ENCODE results near the gene SNX8. TPM values are rescaled to one million over a fixed set of nuclear protein-coding genes. Genes with fewer than 3 reads are reported as not detected.

Gene SNX8
- total RNA-seq, 1 experiment from 2014 or later, result 139 TPM

GRCh38 chr7:2326951-2327350 is 12.7 kb upstream of the SNX8 start:
- TF ChIP-seq TCF7L2 (IDR thresholded peaks at IDR 0.05; ENCODE audit: low read depth, low read length), result no peak
- TF ChIP-seq, protein P1, sequence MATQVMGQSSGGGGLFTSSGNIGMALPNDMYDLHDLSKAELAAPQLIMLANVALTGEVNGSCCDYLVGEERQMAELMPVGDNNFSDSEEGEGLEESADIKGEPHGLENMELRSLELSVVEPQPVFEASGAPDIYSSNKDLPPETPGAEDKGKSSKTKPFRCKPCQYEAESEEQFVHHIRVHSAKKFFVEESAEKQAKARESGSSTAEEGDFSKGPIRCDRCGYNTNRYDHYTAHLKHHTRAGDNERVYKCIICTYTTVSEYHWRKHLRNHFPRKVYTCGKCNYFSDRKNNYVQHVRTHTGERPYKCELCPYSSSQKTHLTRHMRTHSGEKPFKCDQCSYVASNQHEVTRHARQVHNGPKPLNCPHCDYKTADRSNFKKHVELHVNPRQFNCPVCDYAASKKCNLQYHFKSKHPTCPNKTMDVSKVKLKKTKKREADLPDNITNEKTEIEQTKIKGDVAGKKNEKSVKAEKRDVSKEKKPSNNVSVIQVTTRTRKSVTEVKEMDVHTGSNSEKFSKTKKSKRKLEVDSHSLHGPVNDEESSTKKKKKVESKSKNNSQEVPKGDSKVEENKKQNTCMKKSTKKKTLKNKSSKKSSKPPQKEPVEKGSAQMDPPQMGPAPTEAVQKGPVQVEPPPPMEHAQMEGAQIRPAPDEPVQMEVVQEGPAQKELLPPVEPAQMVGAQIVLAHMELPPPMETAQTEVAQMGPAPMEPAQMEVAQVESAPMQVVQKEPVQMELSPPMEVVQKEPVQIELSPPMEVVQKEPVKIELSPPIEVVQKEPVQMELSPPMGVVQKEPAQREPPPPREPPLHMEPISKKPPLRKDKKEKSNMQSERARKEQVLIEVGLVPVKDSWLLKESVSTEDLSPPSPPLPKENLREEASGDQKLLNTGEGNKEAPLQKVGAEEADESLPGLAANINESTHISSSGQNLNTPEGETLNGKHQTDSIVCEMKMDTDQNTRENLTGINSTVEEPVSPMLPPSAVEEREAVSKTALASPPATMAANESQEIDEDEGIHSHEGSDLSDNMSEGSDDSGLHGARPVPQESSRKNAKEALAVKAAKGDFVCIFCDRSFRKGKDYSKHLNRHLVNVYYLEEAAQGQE (IDR thresholded peaks at IDR 0.05; ENCODE audit: insufficient read depth in 1 of 2, low read depth in 2 of 2, low read length in 1 of 2), result no peak
- no peak for TF ChIP-seq SIN3A (IDR thresholded peaks at IDR 0.05; ENCODE audit: borderline replicate concordance, insufficient read depth, low read depth, low read length)
- TF ChIP-seq CTCF (IDR thresholded peaks at IDR 0.05), result no peak
- TF ChIP-seq POLR2AphosphoS5 (IDR thresholded peaks at IDR 0.05; ENCODE audit: low read depth, low read length), result no peak
- no peaks in the 10 kb centered on the region for H3K4me1 ChIP-seq (ENCODE audit: control insufficient read depth, insufficient read depth, low read length)
- no peaks in the 10 kb centered on the region for H3K27me3 ChIP-seq (ENCODE audit: control insufficient read depth, insufficient read depth, low read length)
- DNase-seq (ENCODE audit: low read depth, low spot score), result no peak
- POLR2A ChIA-PET, result interaction anchor here (0.6 kb wide), 1 partner anchor 91 kb away, joined by 4 read pairs; no protein-coding TSS in a partner anchor
- in situ Hi-C loops (cut with HindIII; ENCODE audit: low pct_unique_long_range_greater_than_20kb, low sequenced_read_pairs) (no loop called here), intact Hi-C loops (cut with micrococcal nuclease; ENCODE audit: unreplicated experiment) (no loop called here)
- H3K27ac ChIP-seq (ENCODE audit: low read length), result no peak overlapping the region
- H3K36me3 ChIP-seq (ENCODE audit: control insufficient read depth, insufficient read depth, low read length), result no peaks in the 10 kb centered on the region
- CTCF ChIA-PET, result no interaction called here
- BruUV-seq (replicated peaks), result TSS peak; percentile 78
- H3K9me3 ChIP-seq (ENCODE audit: control insufficient read depth, insufficient read depth, low read depth, low read length), result no peaks in the 10 kb centered on the region
- H3K4me3 ChIP-seq (ENCODE audit: low read depth in 2 of 2, low read length in 2 of 2), result no peak overlapping the region
- ATAC-seq, result no peak

GRCh38 chr7:2325162-2325561 is 10.9 kb upstream of the SNX8 start:
- no peak overlapping the region for H3K4me3 ChIP-seq (ENCODE audit: low read depth in 2 of 2, low read length in 2 of 2)
- ChIA-PET CTCF (interaction anchor here (0.5 kb wide), 1 partner anchor 13 kb away, joined by 3 read pairs; no protein-coding TSS in a partner anchor), POLR2A (no interaction called here)
- H3K27ac ChIP-seq (ENCODE audit: low read length), result no peak overlapping the region
- no peaks in the 10 kb centered on the region for H3K27me3 ChIP-seq (ENCODE audit: control insufficient read depth, insufficient read depth, low read length)
- BruUV-seq (replicated peaks), result no TSS peak
- in situ Hi-C loops (cut with HindIII; ENCODE audit: low pct_unique_long_range_greater_than_20kb, low sequenced_read_pairs) (no loop called here), intact Hi-C loops (cut with micrococcal nuclease; ENCODE audit: unreplicated experiment) (no loop called here)
- H3K4me1 ChIP-seq (ENCODE audit: control insufficient read depth, insufficient read depth, low read length), result no peaks in the 10 kb centered on the region
- H3K9me3 ChIP-seq (ENCODE audit: control insufficient read depth, insufficient read depth, low read depth, low read length), result no peaks in the 10 kb centered on the region
- TF ChIP-seq CTCF (IDR thresholded peaks at IDR 0.05) (no peak), POLR2AphosphoS5 (IDR thresholded peaks at IDR 0.05; ENCODE audit: low read depth, low read length) (no peak), SIN3A (IDR thresholded peaks at IDR 0.05; ENCODE audit: borderline replicate concordance, insufficient read depth, low read depth, low read length) (no peak), TCF7L2 (IDR thresholded peaks at IDR 0.05; ENCODE audit: low read depth, low read length) (no peak)
- TF ChIP-seq, protein P1 (IDR thresholded peaks at IDR 0.05; ENCODE audit: insufficient read depth in 1 of 2, low read depth in 2 of 2, low read length in 1 of 2), result no peak
- DNase-seq (ENCODE audit: low read depth, low spot score) (no peak), ATAC-seq (no peak)
- H3K36me3 ChIP-seq (ENCODE audit: control insufficient read depth, insufficient read depth, low read length), result no peaks in the 10 kb centered on the region
